GM12891 (cell line): Measurements from ENCODE around the gene CSNK2A3.

Source experiments
- POLR2A ChIP-seq: IDR thresholded peaks from 2 replicates; pipeline ENCODE4 v1.6.1; 2011; ENCODE audit warnings: low read depth, low read length, control low read depth
- POLR2AphosphoS5 ChIP-seq: IDR thresholded peaks from 2 replicates; pipeline ENCODE4 v1.6.1; 2011; ENCODE audit warnings: low read depth, low read length, control low read depth
- POU2F2 ChIP-seq: IDR thresholded peaks from 2 replicates; pipeline ENCODE4 v1.6.1; 2011; ENCODE audit warnings: low read depth, mild to moderate bottlenecking, control low read depth, low read length, moderate library complexity
- SPI1 ChIP-seq: IDR thresholded peaks from 2 replicates; pipeline ENCODE4 v1.6.1; 2011; ENCODE audit warnings: low read depth, low read length, control low read depth
- TAF1 ChIP-seq: IDR thresholded peaks from 2 replicates; pipeline ENCODE4 v1.6.1; 2011; ENCODE audit warnings: low read depth, low read length, control low read depth

DNA sequence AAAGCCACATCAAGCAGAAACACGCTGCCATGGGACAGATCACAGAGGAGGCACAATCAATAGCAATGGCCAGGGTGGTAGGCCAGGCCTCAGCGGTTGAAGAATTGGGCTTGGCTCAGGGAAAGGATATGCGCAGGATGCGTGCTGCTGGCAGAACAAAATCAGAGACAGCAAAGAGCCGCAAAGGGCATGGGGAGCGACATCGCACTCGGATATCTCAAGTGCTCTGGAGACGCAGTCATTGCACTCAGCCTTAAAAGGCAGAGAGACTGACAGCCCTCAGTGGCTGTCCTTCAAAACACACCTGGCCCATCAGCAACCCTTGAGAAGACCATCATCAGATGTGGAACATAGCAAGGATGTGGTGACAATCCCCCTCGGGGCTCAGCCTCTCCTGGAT lies 50.5 kb downstream of the CSNK2A3 start:
- no peak for TF ChIP-seq POU2F2
- TF ChIP-seq POLR2A: no peak
- no peak for TF ChIP-seq TAF1
- no peak for TF ChIP-seq POLR2AphosphoS5
- no peak for TF ChIP-seq SPI1
